Activated CD8-positive, alpha-beta memory T cell treated with anti-CD3 and anti-CD28 coated beads, Interleukin-2, amount 50 U/mL, for 1 hour (primary cell): ENCODE measurements around the gene SBNO1.
"Not testable (repeated sequence)": the region's sequence is repeated elsewhere in the genome, so short reads cannot be mapped to it uniquely, and the experiment has no call there.

Experiments used
- DNase-seq: peaks from one replicate; pipeline ENCODE4 v3.0.0-alpha.2; 2020; ENCODE audit errors: extremely low read depth

The SBNO1 gene

GRCh38 chr12:123270214-123271000 is 94.2 kb downstream of the SBNO1 start:
- no peak for DNase-seq

- no peak for DNase-seq
These were observed 94.8 kb downstream of the SBNO1 start for GRCh38 chr12:123269896-123270213.

GRCh38 chr12:123269395-123269892 is 95.2 kb downstream of the SBNO1 start:
- DNase-seq = no peak

GRCh38 chr12:123268850-123269249 is 95.8 kb downstream of the SBNO1 start:
- no peak for DNase-seq

- DNase-seq = no peak
These were observed 96.4 kb downstream of the SBNO1 start for GRCh38 chr12:123267991-123268843.

GRCh38 chr12:123267335-123267920 is 97.2 kb downstream of the SBNO1 start:
- no peak for DNase-seq

- no peak for DNase-seq
These were observed 97.9 kb downstream of the SBNO1 start for GRCh38 chr12:123266679-123267277.

GRCh38 chr12:123265851-123266678 is 98.6 kb downstream of the SBNO1 start:
- DNase-seq = no peak

GRCh38 chr12:123264642-123265041 is 100.0 kb downstream of the SBNO1 start:
- no peak for DNase-seq

GRCh38 chr12:123263196-123263817 is 101.3 kb downstream of the SBNO1 start:
- no peak for DNase-seq

GRCh38 chr12:123261196-123261595 is 103.5 kb downstream of the SBNO1 start:
- DNase-seq = no peak

- DNase-seq = no peak
These were observed 104.6 kb downstream of the SBNO1 start for GRCh38 chr12:123260081-123260480.

GRCh38 chr12:123258593-123258992 is 106.1 kb downstream of the SBNO1 start:
- DNase-seq = no peak

GRCh38 chr12:123254853-123255446 is 109.7 kb downstream of the SBNO1 start:
- no peak for DNase-seq

- no peak for DNase-seq
These were observed 110.8 kb downstream of the SBNO1 start for GRCh38 chr12:123253641-123254459.

- not testable (repeated sequence) for DNase-seq
These were observed 112.3 kb downstream of the SBNO1 start for GRCh38 chr12:123252365-123252764.

- no peak for DNase-seq
These were observed 113.1 kb downstream of the SBNO1 start for GRCh38 chr12:123251403-123252076.

- DNase-seq = no peak
These were observed 113.9 kb downstream of the SBNO1 start for GRCh38 chr12:123250471-123251383.
